Adipose tissue (tissue), 3 donors: ENCODE results near the gene VIT. TPM values are rescaled to one million over a fixed set of nuclear protein-coding genes. Genes with fewer than 3 reads are reported as not detected.
"Not testable (repeated sequence)": the region's sequence is repeated elsewhere in the genome, so short reads cannot be mapped to it uniquely, and the experiment has no call there.

Experiments
- H3K27ac ChIP-seq: one replicate; pipeline ENCODE4 v1.5.1; 2013; ENCODE audit warnings: low read depth, low read length
- WGBS, 3 donors: extraction: QIAGEN DNeasy Blood & Tissue Kit; methylation state at CpG; one replicate each; pipeline ENCODE4 v1.1.7; 2013; 5-methylcytosine and 5-hydroxymethylcytosine counted together
- polyA plus RNA-seq, 3 donors: library from polyadenylated mRNA; stranded (reverse); fragments of 200-250 nt; gene quantifications; one replicate each; pipeline ENCODE4 v1.2.3, GENCODE V29; 2013
- donor health status: healthy with polysubstance abuse.
- donor health status: Bipolar disorder and iron deficiency.
- donor health status: healthy.

VIT gene
- polyA plus RNA-seq, 3 donors: 1.2 to 23.6 (median 10.2) TPM

DNA sequence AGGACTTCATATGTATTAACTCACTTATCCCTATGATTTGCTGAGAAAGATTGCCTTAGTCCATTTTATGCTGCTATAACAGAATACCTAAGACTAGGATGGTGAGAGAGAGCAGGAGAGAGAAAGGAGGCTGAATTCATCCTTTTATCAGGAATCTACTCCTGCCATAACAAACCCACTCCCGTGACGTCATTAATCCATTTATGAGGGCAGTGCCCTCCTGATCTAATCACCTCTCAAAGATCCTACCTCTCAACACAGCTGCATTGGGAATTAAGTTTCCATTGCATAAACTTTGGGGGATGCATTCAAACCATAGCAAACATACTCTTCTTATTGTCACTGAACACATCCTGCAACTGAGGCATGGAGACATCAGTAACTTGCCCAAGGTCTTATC lies 122.0 kb downstream of the VIT start:
- WGBS, 3 donors: 85 to 96% (median 86%) methylated on average over 2 of the region's 2 CpGs
- no peak overlapping the region for H3K27ac ChIP-seq

DNA sequence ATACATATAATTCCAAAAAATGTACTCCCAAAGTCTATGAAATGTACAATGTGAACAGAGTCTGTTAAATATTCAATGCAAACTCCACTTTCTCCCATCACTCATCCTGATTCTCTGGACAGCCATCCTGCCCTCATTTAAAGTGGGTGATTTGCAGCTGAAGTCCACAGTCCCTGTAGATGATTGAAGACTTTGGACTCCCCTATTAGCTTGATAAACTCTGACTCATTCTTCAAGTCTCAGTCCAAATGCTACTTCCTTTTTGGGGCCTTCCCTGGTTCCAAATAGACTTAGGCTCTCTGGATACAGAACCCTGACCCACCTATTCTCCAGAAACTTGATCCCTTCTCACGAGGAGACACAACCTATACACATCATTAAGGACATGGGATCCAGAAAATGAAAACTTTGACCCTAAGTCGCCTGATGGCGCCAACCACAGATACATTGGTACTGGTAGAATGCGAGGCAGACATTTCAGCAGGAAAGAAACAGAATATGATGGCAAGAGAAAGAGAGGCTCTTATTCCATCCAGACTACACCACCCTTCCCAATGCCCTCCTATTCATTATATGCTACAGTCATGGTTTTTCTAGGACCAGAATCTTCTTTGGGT lies 122.7 kb downstream of the VIT start:
- WGBS, 3 donors: 90 to 92% (median 90%) methylated on average over 4 of the region's 4 CpGs
- H3K27ac ChIP-seq: no peak overlapping the region

DNA sequence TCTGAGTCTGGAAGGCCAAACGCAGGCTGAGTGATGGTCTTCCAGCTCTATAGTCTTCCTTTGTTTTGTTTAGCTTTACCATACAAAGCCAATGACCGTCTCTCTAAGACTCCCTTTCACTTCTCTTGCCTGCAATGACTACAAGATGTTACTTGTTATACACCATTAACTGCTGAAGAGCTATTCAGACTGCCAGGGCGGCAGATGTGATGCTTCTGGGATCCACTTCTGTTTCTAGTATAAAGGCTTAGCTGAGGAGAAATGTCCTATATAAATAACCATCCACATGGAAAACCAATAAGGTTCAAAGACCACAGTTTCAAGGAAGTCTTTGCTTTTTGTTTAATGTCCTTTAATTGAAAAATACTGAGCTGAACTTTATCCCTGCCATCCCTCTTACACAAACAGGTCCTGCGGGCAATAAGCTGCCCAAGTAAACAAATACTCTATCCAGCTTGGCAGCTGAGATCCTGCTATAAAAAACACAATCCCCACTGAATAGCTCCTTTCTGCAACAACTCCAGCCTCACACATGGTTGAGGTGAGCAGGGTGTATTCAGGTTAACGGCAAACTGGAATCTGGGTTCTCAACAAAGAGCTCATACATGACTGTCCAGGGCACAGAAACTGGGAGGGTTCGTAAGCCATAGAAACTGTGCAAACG lies 124.6 kb downstream of the VIT start:
- 66 to 82% (median 80%) methylated on average over 7 of the region's 7 CpGs for WGBS, 3 donors
- H3K27ac ChIP-seq: no peak overlapping the region

DNA sequence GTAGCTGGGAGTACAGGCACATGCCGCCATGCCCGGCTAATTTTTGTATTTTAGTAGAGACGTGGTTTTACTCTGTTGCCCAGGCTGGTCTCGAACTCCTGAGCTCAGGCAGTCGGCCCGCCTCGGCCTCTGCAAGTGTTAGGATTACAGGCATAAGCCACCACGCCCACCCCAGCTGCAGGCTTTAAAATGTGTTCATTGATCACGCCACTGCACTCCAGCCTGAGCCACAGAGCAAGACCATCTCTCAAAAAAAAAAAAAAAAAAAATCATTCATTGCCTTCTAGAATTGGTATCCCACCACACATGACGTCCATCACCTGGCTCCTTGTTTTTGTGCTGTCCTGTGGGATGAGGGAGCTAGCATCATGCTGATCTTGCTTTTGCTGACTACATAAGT lies 127.4 kb downstream of the VIT start:
- 89 to 91% (median 90%) methylated on average over 10 of the region's 10 CpGs for WGBS, 3 donors
- no peak overlapping the region for H3K27ac ChIP-seq

DNA sequence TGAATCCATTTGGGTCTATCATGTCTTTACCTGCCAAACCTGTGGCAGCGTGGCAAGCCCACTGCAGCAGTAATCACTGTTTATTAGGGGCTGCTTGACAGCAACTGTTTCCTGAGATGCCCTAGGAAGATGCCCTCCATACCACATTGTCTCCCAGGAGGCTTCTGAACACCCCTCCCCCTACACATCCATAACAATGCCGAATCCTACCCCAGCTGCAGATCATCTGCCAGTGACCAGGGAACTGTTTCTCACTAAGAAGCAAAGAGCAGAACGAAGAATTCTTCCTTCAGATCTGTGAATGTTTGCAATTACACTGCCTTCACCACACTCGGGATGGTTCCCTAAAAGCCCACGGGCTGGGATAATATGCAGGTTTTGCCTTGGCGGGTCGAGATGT lies 127.8 kb downstream of the VIT start:
- WGBS, 3 donors: 74 to 84% (median 77%) methylated on average over 7 of the region's 7 CpGs

DNA sequence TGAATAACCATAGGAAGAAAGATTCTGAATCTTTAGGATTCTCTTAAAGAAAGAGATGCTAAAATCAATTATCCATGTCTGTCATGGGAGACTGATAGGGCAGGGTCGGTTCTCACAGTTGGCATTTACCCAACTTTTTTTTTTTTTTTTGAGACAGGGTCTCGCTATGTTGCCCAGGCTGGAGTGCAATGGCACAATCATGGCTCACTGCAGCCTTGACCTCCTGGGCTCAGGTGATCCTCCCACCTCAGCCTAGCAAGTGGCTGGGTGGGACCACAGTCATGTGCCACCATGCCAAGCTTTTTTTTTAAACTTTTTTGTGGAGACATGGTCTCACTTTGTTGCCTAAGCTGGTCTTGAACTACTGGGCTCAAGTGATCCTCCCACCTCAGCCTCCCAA lies 128.2 kb downstream of the VIT start:
- 67 to 72% (median 70%) methylated on average over 2 of the region's 2 CpGs for WGBS, 3 donors
- H3K27ac ChIP-seq: not testable (repeated sequence)

More for the DNA sequence above, 127.8 kb downstream of the VIT start:
- H3K27ac ChIP-seq: no peak overlapping the region

DNA sequence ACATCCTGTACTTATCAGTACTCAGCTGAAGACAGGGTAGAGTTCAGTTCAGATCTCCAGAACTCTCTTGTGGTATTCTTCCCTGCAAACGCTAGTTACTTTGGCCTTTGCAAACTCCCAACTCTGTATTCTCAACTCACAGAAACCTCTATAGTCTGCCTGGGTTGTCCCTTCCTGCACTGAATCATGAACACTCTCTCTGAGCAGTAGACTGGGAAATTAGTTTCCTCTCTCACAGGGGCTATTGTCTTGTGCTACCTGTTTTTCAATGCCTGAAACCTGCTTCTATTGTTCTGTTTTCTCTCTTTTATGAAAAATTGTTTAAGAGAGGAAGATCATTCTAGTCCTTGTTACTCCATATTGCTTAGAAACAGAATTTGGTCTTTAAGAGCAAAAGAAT lies 134.7 kb downstream of the VIT start:
- H3K27ac ChIP-seq: no peak overlapping the region
- 52 to 75% (median 65%) methylated on average over 1 of the region's 1 CpG for WGBS, 3 donors

DNA sequence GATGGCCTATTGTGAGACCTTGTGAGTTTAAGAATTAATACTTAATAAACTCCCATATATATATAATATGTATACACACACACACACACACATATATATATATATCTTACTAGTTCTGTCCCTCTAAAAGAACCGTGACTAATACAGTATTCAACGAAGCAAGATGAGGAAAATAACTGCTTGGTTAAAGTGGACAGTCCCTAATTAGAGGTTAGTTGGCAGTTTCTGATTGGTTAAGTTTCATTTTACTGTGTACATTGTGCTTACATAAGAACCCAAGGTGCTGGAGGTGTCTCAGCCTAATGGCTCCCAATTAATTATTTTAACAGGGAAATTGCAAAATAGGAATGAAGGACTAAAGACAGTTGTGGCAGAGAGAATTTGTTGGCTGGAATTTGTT lies 137.7 kb downstream of the VIT start:
- WGBS, 3 donors: 85 to 97% (median 93%) methylated on average over 2 of the region's 2 CpGs
- H3K27ac ChIP-seq: no peak overlapping the region

DNA sequence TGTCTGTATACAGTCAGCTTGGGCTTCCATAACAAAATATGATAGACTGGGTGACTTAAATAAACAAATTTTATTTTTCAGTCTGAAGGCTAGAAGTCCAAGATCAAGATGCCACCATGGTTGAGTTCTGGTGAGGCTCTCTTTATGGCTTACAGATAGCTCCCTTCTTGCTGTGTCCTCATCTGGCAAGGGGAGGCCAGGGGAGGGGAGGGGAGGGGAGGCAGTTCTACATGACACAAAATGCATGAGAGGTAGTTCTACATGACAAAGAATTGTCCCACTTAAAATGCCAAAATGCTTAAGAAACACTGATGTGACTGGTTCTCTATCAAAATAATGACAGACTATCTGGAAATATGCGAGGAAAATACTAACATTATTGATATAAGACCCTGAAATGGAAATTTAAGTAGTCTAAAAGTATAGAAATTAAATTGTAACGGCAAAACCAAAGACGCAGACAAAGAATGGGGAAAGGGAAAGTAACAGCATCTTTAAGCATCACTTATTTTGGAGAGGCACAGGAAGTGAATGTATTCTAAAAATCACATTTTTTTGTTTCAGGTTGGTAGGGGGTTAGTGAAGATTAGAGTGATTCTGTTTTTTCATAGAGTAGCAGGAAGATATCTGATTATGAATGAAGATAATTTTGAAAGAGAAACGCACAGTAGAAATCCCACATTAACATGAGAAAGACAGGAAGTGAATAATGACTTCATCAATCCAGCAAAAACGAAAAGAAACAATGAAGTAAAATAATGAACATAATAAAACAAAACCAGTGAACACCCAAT lies 138.4 kb downstream of the VIT start:
- WGBS, 3 donors: 47 to 55% (median 52%) methylated on average over 5 of the region's 5 CpGs
- H3K27ac ChIP-seq: no peak overlapping the region

DNA sequence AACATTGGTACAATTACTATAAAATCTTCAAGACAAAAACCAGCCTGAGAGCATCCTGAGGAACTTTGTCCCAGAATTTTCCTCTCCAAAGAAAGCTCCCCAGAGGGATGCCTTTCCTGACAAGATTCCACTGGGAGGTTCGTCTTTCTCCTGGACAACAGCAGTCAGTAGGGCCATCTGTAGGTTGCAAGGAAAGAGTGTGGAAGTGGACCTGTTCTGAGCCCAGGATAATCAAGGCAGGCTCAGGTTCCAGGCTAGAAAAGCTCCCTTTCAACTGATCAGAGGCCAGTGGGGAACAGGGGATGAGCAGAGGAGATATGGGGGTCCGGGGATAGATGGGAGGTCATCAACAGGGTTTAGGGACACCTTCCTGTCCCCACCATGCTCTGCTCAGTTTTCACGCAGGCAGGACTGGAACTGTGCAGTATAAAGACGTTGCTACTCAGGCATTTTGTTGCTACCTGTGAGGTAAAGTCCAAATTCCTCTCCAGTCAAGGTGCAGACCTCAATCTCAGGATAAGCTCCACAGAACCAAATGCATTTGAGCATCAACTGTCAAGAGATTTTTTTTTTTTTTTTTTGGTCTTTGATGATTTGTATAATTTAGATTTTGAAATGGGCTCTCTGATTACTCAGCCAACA lies 143.6 kb downstream of the VIT start:
- WGBS, 3 donors: 72 to 82% (median 73%) methylated on average over 4 of the region's 4 CpGs

DNA sequence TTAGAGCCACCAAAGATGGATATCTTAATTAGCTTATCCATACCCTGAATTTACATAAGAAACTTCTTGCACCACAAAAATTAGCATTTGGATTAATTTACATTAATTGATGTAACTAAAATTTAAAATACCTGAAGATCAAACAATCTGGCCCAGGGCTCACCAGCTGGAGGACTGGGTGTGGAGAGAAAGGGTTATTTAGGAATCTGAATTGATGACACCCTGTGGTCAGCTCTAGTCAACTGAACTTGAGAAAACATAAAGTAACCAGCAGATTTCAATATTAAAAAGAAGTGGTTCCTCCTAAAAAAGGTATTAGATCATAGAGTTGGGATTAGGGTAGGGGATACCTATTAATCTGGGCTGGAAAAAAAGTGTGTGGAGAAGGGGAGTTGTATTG lies 147.3 kb downstream of the VIT start:
- no peak overlapping the region for H3K27ac ChIP-seq

More for the DNA sequence above, 143.6 kb downstream of the VIT start:
- H3K27ac ChIP-seq: no peak overlapping the region

DNA sequence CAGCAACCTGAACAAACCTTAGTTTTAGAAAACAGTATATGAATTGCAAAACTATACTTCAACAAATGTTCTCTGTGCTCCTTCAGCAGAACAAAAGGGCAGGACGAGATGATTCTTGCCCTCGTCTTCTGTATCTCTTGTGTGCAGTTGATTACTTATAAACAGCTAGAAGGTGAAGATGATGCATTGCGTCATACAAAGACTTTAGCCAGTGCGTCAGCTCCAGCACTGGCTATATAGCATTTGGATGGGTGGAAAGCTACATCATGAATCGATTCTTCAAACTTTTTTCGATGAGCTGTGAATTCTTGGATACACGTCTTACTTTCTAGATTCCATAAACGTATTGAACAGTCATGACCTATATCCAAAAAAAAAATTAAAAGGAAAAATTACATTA lies 152.8 kb downstream of the VIT start:
- WGBS, 3 donors: 96 to 97% (median 96%) methylated on average over 8 of the region's 8 CpGs
- H3K27ac ChIP-seq: no peak overlapping the region

DNA sequence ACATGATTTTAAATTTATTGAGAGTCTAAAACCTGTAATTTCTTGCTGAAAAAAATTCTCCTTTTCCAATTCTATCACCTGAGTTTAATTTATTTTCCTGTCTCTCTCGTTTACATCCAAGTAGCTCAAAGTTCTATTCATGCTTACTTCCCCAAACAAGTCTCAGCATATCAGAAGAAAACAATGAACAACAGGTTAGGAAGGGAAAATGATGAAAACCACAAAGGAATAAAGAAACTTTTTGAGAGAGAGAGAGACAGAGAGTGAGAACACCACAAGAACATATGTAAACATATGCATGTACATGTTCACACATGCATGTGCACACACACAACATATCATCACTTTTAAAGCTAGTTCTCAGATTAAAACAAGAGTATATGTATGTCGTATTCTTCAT lies 157.7 kb downstream of the VIT start:
- no peak overlapping the region for H3K27ac ChIP-seq
- WGBS, 3 donors: 76 to 80% (median 79%) methylated on average over 2 of the region's 2 CpGs

DNA sequence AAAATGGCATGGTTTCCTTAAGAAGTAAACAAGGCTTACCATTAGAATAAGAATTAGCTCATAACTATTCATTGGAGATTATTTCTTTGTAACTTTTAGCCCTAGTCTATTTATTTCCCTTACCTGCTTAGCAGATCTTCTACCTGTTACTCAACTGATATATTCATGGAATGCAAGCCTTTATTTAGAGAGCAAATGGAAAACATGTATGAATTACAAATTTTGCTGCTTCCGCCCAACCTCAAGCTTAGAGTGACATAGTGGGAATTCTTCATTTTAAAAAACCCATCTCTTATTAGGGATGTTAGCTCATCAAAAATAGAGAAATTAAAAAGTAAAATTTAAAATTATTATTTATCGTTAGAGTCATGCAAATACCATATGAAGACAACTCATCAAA lies 158.9 kb downstream of the VIT start:
- H3K27ac ChIP-seq: no peak overlapping the region
- 96 to 99% (median 98%) methylated on average over 2 of the region's 2 CpGs for WGBS, 3 donors

DNA sequence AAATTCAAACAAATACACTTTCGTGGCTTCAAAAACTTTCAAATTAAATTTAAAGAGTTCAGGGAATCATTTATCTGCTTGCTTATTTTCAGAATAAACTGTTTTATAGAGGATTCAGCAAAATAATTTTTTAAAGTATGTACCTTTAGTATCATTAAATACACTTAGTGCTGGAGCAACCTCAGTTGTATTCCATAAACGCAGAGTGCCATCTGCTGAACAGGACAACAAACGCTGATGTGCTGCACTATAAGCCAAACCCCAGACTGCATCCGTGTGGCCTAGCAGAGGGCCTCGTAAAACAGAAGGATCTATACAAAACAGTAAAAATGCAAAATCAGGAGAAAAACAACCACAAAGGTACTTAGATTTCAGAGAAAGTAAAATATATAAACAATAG lies 161.2 kb downstream of the VIT start:
- WGBS, 3 donors: 85 to 92% (median 89%) methylated on average over 5 of the region's 5 CpGs

DNA sequence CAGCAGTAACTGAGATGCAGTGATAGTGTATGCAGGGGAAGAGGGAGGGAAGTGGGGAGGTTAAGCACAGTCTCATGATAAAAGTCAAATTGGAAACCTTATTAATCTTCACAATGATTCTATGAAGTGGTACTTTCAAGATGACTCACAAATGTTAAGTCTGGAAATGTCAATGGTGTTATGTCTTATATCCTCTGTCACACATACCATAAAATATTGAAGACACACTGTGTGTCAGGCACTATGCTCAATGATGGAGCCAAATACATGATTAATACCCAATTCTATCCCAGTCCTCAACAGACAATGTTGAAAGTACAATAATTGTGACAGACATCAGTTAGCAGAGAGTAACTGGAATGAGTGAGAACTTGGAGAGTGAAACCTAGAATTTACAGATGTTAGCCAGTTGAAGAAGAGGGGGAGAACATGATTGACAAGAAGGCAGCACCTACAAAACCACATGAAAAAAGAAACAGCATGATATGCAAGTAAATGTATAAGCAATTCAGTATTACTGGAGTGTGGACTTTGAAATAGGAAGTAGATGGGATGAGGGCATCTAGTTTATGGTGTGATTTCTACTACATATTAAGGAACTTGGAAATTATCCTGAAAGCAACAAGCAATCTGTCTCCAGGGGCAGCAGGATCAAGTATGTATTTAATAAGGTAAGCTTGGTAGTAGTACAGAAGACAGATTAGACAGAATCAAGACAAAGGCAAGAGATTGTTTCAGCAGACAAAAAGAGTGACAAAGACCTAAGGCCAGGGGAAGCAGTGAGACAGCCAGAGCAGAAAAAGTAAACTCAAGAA lies 162.3 kb downstream of the VIT start:
- no peak overlapping the region for H3K27ac ChIP-seq

More for the DNA sequence above, 161.2 kb downstream of the VIT start:
- H3K27ac ChIP-seq: no peak overlapping the region

DNA sequence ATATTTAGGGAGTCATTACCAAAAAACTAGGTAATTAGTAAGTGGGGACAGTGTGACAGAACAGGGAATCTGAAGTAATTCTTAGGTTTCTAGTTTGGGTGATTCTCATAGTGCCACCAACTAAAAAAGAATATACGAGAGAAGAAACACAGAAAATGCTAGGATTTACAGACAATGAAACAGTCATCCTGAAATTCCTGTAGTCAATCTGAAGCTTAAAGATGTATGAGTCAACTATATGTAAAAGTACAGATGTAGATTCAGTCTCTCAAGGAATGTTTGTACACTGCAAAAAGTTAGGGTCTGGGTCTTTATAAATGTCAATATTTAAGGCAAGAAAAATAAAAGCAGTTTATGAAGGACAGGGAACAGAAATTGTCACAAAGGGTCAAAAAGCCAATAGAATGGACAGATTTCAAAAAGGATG lies 162.9 kb downstream of the VIT start:
- H3K27ac ChIP-seq: no peak overlapping the region
- WGBS, 3 donors: 92 to 94% (median 93%) methylated on average over 1 of the region's 1 CpG

DNA sequence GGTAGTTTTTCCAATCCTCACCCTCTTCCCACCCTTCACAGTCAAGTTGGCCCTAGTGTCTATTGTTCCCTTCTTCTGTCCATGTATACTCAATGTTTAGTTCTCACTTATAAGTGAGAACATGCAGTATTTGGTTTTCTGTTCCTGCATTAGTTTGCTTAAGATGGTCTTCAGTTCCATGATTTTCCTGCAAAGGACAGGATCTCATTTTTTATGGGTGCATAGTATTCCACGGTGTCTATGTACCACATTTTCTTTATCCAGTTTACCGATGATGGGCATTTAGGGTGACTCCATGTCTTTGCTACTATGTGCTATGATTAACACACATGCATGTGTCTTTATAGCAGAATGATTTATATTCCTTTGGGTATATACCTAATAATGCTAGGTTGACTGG lies 165.4 kb downstream of the VIT start:
- 97 to 99% (median 98%) methylated on average over 2 of the region's 2 CpGs for WGBS, 3 donors

More for the DNA sequence above, 165.4 kb downstream of the VIT start:
- no peak overlapping the region for H3K27ac ChIP-seq
